Endometrium (tissue), 2 donors: ENCODE measurements around the gene JPT2.

Experiments used
- FAIRE-seq: peaks from 2 replicates; lab custom pipeline; 2012; peaks lifted over from hg19 to GRCh38; lab: Jason Lieb, UNC
- donor health status: control.
- donor health status: control.

The JPT2 gene

DNA sequence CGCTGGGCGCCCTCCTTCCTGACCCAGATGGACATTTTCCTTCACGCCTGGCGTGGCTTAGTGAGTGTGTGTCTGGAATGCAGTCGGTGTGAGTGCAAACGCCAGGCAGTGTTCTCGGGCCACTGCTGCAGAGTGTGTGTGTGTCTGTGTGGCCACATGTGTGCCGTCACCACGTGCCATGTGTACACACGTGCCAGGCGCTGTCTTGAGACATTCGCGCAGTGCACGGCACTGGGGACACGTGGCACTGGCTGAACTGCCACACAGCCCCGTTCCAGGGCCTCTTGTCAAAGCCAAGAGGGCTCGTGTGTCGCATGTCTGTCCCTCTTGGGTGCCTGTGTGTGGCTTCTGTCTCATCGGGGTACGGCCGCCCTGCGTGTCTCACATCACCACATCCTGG is 56.7 kb downstream of the JPT2 start:
- no peak for FAIRE-seq

DNA sequence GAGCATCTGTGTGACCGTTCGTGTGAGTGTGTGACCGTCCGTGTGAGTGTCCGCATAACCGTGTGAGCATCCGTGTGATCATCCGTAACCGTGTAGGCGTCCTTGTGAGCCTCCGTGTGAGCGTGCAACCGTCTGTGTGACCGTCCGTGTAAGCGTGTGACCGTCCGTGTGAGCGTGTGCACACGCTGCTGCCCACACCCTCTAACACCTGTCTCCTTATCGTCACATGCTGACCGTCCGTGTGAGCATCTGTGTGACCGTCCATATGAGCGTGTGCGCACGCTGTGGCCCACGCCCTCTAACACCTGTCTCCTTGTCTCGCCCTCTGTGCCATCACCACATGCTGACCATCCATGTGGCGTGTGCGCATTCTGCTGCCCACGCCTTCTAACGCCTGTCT is 62.2 kb downstream of the JPT2 start:
- FAIRE-seq = no peak

DNA sequence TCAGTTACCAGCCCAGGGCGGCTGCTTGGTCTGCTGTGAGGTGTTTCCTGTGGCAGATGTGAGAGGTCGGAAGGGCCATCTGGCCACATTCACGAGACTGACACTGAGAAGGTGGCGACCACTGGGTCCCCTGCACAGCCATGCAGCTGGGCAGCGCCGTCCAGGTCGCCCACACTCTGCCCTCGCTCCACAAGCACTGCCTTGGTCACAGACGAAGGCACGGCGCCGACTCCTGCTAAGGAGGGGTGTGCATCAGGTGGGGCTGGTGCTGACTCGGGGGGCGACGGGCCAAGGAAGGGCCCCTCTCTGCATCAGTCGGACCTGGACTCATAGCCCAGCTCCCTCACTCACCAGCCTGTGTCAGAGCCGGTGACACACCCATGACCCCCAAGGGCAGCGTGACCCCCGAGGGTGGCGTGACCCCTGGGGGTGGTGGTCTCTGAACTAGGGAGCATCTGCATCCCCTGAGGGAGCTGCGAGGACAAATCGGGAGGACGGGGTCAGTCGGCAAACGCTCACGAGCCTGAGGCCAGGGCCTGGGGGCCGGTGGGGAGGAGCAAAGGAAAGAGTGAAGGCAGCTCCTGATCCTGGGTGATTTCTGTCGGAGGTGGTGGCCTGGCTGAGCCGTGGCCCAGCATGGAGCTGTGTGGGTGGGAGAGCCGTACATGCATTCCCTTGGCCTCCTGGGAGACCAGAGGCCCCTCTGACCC is 62.9 kb downstream of the JPT2 start:
- no peak for FAIRE-seq

DNA sequence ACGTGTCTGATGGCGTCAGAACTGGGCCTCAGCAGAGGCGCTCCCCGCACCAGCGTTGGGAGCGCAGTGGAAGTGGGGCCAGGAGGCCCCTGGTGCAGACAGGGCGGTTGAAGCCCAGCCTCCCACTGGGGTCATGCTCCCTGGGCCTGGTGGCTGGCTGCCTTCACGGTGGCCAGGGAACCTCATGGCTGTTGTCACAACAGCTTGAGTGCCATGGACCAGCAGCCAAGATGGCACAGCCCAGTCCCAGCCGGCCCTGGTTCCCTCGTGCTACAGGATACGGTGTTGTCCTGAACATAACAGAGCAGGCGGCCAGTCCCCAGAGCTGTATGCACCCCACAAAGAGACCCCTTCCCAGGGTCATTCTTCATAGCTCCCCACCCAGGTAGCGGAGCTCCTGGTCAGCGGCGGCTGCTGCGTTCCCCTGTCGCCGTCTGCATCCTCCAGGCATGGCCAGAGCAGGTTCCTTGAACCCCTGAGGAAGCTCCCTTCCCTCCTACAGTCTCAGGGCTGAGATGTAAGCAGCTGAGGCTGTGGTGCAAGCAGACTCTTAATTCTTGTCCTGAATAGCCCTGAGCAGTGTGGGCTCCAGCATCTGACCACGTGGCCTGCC is 63.6 kb downstream of the JPT2 start:
- no peak for FAIRE-seq

DNA sequence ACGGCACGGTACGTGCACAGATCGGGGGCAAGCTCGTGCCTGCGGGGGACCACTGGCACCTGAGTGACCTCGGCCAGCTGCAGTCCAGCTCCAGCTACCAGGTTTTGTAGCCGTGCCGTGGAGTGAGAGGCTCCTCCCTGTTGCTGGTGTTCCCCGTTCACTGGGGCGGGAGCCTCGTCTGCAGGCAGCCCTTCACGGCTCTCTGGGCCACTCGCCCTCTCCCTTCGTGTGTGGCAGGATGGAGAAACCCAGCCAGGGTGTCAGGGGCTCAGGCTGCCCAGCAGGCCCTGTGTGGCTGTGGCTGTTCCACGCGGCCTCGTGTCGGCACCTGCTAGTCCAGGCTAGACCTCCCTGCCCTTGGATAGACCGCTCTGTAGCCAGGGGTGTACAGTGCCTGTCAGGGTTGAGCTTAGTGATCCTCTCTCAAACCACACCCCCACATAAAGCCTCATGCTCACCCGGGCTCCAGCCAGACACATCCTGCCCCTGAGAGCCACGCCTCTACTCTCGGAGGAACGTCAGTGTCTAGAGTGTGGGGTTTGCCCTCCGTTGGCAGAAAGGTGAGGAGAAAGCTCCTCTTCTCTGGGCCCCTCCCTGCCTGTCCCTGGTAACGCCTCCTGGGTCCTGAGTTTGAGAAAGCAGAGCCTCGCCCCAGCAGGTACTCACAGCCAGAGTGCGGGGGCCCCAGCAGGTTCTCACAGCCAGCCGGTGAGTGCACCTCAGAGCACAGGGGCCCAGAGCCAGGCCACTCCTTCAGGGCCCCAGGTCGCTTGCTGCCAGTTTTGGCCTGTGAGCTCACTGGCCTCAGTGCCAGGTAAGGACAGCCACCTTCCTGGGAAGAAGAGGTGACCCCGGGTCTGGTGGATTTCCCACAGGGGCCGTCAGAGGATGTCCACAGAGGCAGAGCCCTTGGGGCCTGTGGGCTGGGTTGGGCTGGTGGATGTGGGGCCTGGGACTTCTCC is 65.6 kb downstream of the JPT2 start:
- no peak for FAIRE-seq

DNA sequence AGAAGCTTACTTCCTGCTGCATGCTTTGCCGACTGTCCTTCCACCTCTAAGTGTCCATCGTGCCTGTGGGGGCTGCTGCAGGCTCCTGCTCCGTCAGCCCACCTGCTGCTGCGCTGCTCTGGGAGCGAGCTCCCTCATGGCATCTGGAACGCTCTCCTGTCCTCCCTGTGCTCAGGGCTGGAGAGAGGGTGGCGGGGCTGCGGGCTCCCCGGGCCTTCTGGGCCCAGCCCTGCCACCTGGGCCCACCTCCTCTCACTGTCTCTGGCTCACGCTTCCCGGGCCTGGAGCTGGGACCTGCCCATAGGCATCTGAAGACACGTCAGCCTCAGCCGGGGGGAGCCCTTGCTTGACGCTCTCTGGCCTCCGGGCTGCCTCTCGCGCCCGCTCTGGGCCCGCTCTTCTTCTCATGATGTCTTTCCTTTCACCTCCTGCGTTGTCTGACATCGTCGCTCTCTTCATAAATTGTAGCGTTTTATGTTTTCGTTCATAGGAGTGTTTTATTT is 66.3 kb downstream of the JPT2 start:
- no peak for FAIRE-seq

DNA sequence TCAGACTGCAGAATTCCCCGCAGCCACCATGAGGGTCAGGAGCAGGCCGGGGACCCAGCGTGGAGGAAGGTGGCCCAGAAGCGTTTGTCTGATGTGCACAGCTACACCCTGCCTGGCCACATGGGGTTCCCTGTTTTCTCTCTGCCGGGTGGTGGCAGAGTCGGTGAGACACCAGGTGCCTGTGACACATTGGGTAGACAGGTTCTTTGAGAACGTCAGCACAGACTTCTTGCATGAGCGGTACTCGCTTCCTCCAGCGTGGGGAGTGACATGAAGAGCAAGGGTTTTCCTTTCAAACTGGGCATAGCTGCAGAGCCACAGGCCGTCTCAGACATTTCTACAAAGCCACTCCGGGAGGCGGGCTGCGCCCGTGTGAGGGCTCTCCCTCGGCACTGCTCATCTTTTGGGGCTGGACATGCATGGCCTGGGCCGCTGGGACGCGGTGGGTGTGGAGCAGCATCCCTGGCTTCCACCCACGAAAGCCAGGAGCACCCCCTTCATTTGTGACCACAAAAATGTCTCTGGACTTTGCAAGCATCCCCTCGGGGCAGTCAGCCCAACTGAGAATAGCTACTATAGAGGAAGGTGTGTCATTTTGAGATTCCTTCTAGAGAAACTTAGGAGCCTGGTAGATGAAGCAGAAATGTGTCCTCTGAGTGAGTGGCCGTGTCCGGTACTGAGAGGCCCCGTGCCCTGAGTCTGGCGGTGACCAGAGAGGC is 67.3 kb downstream of the JPT2 start:
- FAIRE-seq = no peak

DNA sequence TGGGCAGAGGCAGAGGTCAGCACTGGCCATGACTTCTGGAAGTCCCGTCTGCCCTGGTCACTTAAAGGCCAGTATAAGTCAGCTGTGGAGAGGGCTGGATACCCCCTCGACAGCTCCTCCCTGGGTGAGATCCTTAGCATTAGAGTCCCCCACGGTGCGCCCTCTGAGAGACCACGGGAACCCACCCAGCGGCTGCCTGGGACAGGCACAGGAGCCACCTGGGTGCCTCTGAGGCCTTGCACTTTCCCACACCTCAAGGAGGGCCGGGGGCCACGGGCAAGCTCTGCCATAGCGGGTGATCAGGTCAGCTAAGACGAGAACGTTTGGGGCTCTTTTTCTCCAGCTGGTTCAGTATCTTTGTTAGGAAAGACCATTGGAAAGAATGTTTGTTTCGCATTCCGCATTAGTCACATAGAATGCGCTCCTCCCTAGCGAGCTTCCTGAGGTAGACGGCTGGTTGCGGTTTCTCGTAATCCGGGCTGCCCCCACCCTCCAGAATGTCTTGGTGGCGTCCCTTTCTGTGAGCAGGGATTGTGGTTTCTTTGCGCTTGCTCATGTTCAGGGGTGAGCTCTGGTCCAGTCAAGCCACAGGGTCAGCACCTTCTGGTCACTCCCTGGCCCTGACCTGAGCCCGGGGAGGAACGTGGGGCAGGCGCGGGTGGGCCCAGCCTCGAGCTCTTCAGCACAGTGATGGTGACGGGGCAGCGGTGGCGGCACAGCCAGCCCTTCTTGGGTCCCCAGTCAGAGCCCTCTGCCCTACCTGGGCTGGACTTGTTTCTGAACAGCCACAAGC is 68.0 kb downstream of the JPT2 start:
- no peak for FAIRE-seq

DNA sequence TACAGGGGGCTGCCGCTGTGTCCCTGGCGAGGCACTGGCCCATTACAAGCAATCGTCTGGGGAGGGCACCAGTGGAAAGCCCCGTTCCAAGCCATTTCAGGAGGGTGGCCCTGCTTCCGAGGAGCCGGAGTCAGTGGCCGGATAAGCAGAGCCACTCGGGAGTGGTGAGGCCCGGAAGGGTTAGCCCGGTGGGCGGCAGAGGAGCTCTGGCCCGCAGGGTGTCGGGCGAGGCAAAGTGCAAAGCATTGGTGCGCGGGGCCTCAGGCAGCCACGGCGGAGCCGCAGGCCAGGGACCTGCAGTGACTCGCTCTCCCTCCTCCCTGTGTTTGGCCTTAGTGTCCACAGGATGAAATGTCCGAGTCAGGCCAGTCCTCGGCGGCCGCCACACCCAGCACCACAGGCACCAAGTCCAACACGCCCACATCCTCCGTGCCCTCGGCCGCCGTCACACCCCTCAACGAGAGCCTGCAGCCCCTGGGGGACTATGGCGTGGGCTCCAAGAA is 68.7 kb downstream of the JPT2 start:
- no peak for FAIRE-seq

DNA sequence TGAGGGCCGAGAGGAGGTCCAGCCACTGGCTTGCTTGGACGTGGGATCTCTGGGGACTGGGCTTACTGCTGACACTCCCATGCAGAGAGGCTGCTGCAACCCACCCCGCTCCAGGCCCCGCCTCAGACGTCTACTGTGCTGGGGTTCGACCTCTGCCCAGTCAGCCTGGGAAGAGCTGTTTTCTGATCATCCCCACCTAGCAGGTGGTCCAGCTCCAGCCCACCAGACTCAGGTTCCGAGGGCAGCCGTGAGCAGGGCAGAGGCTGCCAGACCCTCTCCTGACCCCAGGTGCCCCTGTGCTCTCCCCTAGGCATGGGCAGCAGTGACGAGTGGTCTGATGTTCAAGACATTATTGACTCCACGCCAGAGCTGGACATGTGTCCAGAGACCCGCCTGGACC is 69.9 kb downstream of the JPT2 start:
- FAIRE-seq = no peak

DNA sequence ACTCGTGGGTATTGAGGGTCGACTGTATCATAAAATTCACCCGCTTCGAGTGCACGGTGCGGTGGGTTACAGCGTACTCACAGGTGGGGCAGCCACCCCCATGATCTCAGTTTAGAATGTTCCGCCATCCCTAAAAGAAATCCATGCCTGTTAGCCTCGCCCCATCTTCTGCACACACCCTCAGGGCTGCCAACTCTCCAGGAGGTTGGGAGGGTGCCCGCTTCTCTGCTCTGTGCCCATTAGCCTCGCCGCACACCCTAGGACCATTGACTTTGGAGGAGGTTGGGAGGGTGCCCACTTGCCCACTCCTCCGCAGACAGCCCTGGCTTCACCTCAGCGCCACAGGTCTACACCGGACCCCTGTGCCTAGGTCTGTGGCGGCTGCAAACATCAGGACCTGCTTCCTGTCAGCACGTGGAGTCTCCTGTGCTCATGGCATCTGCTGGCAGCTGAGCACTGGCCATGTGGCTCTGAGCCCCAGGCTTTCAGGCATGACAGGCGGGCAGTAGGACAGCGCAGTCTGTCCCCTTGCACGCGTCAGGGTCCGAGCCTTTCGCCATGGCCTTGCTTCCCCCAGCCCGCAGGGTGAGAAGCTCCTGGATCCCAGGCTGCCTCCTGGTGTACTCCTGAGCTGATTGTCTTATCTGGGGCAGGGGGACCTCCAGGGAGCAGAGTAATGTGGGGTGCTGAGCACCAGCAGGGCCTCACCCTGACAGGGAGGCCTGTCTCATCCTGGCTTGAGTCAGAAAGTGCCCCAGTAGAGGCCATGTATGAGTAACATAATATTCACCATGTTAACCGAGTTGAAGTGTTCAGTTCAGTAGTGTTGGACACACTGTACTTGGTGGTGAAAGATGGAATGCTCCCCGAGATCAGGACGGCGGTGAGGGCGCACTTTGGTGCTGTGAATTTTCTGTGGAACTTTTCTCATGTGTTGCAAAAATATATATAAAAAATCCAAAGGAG is 71.4 kb downstream of the JPT2 start:
- no peak for FAIRE-seq
